ENCODE measurements around the gene RAB39A.

DNA sequence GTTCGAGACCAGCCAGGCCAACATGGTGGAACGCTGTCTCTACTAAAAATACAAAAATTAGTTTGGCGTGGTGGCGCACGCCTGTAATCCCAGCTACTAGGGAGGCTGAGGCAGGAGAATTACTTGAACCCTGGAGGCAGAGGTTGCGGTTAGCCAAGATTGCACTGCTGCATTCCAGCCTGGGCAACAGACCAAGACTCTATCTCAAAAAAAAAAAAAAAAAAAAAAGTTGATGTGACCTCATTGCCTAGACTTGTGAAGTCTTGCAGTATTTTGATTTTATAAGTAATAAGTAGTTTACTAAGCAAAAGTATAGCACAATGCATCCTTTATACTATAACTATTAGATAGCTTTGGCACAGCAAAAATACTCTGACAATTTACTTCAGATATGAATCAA, 70.5 kb downstream of the RAB39A start:
- TF ChIP-seq POLR2A (IDR thresholded peaks at IDR 0.05) = no peak
- TF ChIP-seq, protein P1, sequence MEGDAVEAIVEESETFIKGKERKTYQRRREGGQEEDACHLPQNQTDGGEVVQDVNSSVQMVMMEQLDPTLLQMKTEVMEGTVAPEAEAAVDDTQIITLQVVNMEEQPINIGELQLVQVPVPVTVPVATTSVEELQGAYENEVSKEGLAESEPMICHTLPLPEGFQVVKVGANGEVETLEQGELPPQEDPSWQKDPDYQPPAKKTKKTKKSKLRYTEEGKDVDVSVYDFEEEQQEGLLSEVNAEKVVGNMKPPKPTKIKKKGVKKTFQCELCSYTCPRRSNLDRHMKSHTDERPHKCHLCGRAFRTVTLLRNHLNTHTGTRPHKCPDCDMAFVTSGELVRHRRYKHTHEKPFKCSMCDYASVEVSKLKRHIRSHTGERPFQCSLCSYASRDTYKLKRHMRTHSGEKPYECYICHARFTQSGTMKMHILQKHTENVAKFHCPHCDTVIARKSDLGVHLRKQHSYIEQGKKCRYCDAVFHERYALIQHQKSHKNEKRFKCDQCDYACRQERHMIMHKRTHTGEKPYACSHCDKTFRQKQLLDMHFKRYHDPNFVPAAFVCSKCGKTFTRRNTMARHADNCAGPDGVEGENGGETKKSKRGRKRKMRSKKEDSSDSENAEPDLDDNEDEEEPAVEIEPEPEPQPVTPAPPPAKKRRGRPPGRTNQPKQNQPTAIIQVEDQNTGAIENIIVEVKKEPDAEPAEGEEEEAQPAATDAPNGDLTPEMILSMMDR (IDR thresholded peaks at IDR 0.05) = no peak

Data from adrenal gland (tissue), 5 donors.